PC-3 (cell line): ENCODE results near the gene GDPD5. TPM values are rescaled to one million over a fixed set of nuclear protein-coding genes. Genes with fewer than 3 reads are reported as not detected.

Experiments used
- ATAC-seq: fragments of 200-7000 bp; cut with Tn5 transposase; 2 replicates; pipeline ENCODE4 v1.9.1; 2020; ENCODE audit warnings: mild to moderate bottlenecking, moderate library complexity
- BruUV-seq: library from RNA; stranded (reverse); fragments of 400-500 nt; replicated peaks from 2 replicates; lab custom pipeline; 2021; lab: Mats Ljungman, UMichigan
- CTCF ChIA-PET: fragments of 300-600 bp; sonication (Branson Sonifier 250); formaldehyde crosslinking; loops from one replicate; lab custom pipeline; 2022; ENCODE audit warnings: antibody characterized with exemption; lab: Charles Lee
- POLR2A ChIA-PET: fragments of 300-600 bp; sonication (Branson Sonifier 250); formaldehyde crosslinking; loops from one replicate; lab custom pipeline; 2022; ENCODE audit warnings: antibody characterized with exemption; ENCODE audit not compliant: unreplicated experiment; lab: Charles Lee
- DNase-seq: peaks from one replicate; pipeline ENCODE4 v3.0.0-alpha.2; 2015
- H2AFZ ChIP-seq: fragments of 300-600 bp; sonication (generic); 2 replicates; pipeline ENCODE4 v1.6.0; 2016; ENCODE audit warnings: antibody characterized with exemption, low read length
- H3F3A ChIP-seq: fragments of 300-600 bp; sonication (generic); one replicate; pipeline ENCODE4 v1.6.0; 2017; ENCODE audit warnings: antibody characterized with exemption, low read length, control low read depth, mild to moderate bottlenecking; ENCODE audit not compliant: unreplicated experiment
- H3K27ac ChIP-seq: fragments of 300-600 bp; sonication (generic); 2 replicates; pipeline ENCODE4 v1.5.1; 2016; ENCODE audit warnings: mild to moderate bottlenecking, low read length
- H3K27me3 ChIP-seq: fragments of 300-600 bp; sonication (generic); 2 replicates; pipeline ENCODE4 v1.6.1; 2016; ENCODE audit warnings: low read length, mixed read lengths
- H3K36me3 ChIP-seq: fragments of 300-600 bp; sonication (generic); 2 replicates; pipeline ENCODE4 v1.6.1; 2016; ENCODE audit warnings: low read depth, mixed run types, low read length, mixed read lengths
- H3K4me1 ChIP-seq: fragments of 300-600 bp; sonication (generic); 2 replicates; pipeline ENCODE4 v1.5.1; 2016; ENCODE audit warnings: low read length; ENCODE audit not compliant: insufficient read depth
- H3K4me2 ChIP-seq: fragments of 300-600 bp; sonication (generic); 2 replicates; pipeline ENCODE4 v1.6.0; 2016; ENCODE audit warnings: low read length
- H3K4me3 ChIP-seq: fragments of 300-600 bp; sonication (generic); 2 replicates; pipeline ENCODE4 v1.5.1; 2016; ENCODE audit warnings: mild to moderate bottlenecking, low read length, mixed read lengths
- H3K79me2 ChIP-seq: fragments of 300-600 bp; sonication (generic); 2 replicates; pipeline ENCODE4 v1.6.1; 2017; ENCODE audit warnings: low read length, mixed read lengths
- H3K9ac ChIP-seq: fragments of 300-600 bp; sonication (generic); 2 replicates; pipeline ENCODE4 v1.6.0; 2016; ENCODE audit warnings: mild to moderate bottlenecking, low read length
- H3K9me2 ChIP-seq: fragments of 300-600 bp; sonication (generic); replicated peaks from 2 replicates; pipeline ENCODE4 v1.6.1; 2016; ENCODE audit warnings: mixed run types, low read length, mixed read lengths
- H3K9me3 ChIP-seq: fragments of 300-600 bp; sonication (generic); 2 replicates; pipeline ENCODE4 v1.6.1; 2016; ENCODE audit warnings: low read length, mixed read lengths
- H4K20me1 ChIP-seq: fragments of 300-600 bp; sonication (generic); 2 replicates; pipeline ENCODE4 v1.6.1; 2016; ENCODE audit warnings: low read length, mixed read lengths
- CTCF ChIP-seq: fragments of 300-600 bp; sonication (generic); conservative IDR thresholded peaks from 2 replicates; pipeline ENCODE4 v1.5.1; 2017; ENCODE audit warnings: antibody characterized with exemption, low read depth, mild to moderate bottlenecking, low read length
- EZH2 ChIP-seq: fragments of 300-600 bp; sonication (generic); IDR thresholded peaks from one replicate; pipeline ENCODE4 v1.6.1; 2017; ENCODE audit warnings: antibody characterized with exemption, mild to moderate bottlenecking, low read length; ENCODE audit not compliant: unreplicated experiment
- EZH2phosphoT487 ChIP-seq: fragments of 300-600 bp; sonication (generic); IDR thresholded peaks from 2 replicates; pipeline ENCODE4 v1.6.1; 2018; ENCODE audit warnings: mild to moderate bottlenecking, antibody characterized with exemption, low read length, borderline replicate concordance
- intact Hi-C: fragments of 100-400 bp; cut with micrococcal nuclease; formaldehyde crosslinking; loops from 2 replicates; pipeline ENCODE4 v1.9.0; 2023
- total RNA-seq: library from RNA; depleted of rRNA; stranded (reverse); fragments of >200 nt; gene quantifications from 2 replicates; pipeline ENCODE4 v1.2.3, GENCODE V29; 2014

GDPD5 gene
- total RNA-seq, 1 experiment from 2014 or later, result 21.4 TPM

GRCh38 chr11:75472081-75472732 lies 53.5 kb downstream of the GDPD5 start:
- H3K9me3 ChIP-seq, result no peaks in the 10 kb centered on the region
- TF ChIP-seq EZH2 (no peak), EZH2phosphoT487 (no peak), CTCF (no peak)
- no peaks in the 10 kb centered on the region for H3K79me2 ChIP-seq
- no peak overlapping the region for H3K4me2 ChIP-seq
- no peaks in the 10 kb centered on the region for H3K9me2 ChIP-seq
- H3K4me3 ChIP-seq, result no peak overlapping the region
- DNase-seq, result no peak
- ChIA-PET CTCF (no interaction called here), POLR2A (no interaction called here)
- H4K20me1 ChIP-seq, result no peaks in the 10 kb centered on the region
- intact Hi-C loops, result no loop called here
- no peak overlapping the region for H3K9ac ChIP-seq
- no peaks in the 10 kb centered on the region for H3K27me3 ChIP-seq
- no peak for ATAC-seq
- H3K4me1 ChIP-seq, result peaks cover 5% of the 10 kb centered on the region; the same call in 1 of the 2 replicates
- no peak overlapping the region for H3K27ac ChIP-seq
- no peaks in the 10 kb centered on the region for H3K36me3 ChIP-seq
- H3F3A ChIP-seq, result no peaks in the 10 kb centered on the region
- H2AFZ ChIP-seq, result no peak overlapping the region
- no TSS peak for BruUV-seq

- Histone ChIP-seq H3K27me3 (no peaks in the 10 kb centered on the region), H3K4me2 (no peak overlapping the region), H3K36me3 (no peaks in the 10 kb centered on the region), H2AFZ (no peak overlapping the region), H3K9me3 (no peaks in the 10 kb centered on the region), H3K4me1 (peaks cover 5% of the 10 kb centered on the region; the same call in 1 of the 2 replicates), H3F3A (no peaks in the 10 kb centered on the region), H3K9ac (no peak overlapping the region), H3K4me3 (no peak overlapping the region), H3K27ac (no peak overlapping the region), H4K20me1 (no peaks in the 10 kb centered on the region), H3K9me2 (no peaks in the 10 kb centered on the region), H3K79me2 (no peaks in the 10 kb centered on the region)
- CTCF ChIA-PET, result no interaction called here
- ATAC-seq (no peak), DNase-seq (no peak)
- TF ChIP-seq EZH2 (no peak), EZH2phosphoT487 (no peak), CTCF (no peak)
- intact Hi-C loops, result no loop called here
- BruUV-seq, result no TSS peak
- POLR2A ChIA-PET, result no interaction called here
Measured at GRCh38 chr11:75471176-75471973, 54.4 kb downstream of the GDPD5 start.
